ENCODE measurements around the gene DHX9. TPM values are rescaled to one million over a fixed set of nuclear protein-coding genes. Genes with fewer than 3 reads are reported as not detected.

Gene DHX9
- total RNA-seq, 1 donor from 2014 or later: 111 TPM

DNA sequence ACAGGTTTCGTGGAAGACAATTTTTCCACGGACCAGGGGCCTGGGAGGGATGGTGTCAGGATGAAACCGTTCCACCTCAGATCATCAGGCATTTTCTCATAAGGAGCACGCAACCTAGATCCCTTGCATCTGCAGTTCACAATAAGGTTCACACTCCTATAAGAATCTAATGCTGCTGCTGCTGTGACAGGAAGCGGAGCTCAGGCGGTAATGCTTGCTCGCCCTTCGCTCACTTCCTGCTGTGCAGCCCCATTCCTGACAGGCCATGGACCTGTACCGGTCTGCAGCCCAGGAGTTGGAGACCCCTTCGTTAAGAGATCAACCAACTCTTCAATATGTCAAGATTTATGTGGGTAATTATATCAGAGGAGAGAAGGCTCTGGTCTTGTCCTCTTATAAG lies 3.3 kb upstream of the DHX9 start:
- no peak for DNase-seq (ENCODE audit: low spot score)

DNA sequence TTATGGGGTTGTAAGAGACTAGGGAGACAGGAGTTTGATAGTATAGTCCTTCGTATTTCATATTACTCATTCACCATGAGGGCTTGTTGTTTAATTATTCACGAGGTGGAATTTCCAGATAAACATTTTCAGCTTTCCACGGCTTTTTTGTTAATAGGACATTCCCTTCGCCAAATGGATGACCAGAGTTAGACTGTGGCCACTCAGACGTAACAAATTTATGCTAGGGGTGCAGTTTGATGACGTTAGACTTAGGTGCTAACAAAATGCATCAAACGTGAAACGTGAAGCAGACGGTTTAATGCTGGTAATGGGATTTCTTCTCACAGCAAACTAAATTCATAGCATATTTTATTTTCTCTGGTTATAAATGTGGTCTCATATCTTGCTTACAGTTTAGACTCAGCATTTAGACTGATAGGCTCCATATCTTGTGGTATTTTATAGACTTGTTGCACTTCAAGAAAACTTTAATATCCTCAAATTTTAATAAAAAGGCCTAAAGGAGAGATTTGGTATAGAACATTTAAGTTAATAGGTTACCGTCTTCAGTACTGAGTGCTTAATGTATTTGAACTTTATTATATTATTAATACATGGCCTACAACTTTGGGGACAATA lies 2.3 kb downstream of the DHX9 start:
- no peak for DNase-seq (ENCODE audit: low spot score)

DNA sequence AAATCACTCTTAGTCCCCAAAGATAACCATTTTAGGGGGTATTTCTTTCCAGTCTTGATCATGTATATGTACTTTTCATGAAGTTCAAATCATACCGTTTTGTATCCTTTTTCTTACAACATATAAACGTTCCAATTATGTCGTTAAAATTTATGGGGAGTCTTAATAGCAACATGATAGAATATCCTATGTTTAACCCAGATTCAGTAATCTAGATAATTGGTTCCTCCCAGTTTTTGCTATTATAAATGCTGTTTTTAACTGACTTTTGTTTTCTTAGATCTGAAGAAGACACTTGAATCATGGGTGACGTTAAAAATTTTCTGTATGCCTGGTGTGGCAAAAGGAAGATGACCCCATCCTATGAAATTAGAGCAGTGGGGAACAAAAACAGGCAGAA lies 3.1 kb downstream of the DHX9 start:
- DNase-seq (ENCODE audit: low spot score): no peak

DNA sequence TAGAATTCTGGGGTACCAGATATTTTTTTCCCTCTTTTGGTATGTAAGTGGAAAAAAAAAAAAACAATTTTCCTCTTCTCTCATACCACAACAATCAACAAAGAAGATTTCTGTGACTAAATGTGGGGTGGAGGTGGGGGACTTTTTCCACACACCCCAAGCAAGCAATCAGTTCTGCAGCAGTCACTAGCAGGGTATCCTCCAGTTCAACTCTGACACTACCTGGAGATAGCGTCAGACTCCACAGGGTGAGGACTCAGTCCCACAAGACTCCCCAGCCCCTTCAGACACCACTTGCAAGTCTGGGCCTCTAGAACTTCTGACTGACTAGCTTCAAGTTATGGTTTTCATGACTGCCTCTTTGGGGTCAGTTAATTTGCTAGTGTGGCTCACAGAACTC lies 6.2 kb downstream of the DHX9 start:
- no peak for DNase-seq (ENCODE audit: low spot score)

DNA sequence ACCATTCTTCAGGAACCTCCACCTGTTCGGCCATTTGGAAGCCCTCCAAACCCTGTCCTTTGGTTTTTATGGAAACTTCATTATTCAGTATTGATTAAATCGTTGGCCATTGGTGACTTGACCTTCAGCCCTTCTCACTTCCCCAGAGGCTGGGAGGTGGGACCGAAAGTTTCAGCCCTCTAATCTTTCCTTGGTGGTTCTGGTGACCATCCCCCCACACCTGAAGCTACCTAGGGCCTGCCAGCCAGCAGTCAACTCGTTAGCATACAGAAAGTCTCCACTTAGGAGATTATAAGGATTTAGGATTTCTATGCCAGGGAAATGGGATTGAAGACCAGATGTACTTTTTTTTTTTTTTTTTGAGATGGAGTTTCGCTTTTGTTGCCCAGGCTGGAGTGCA lies 6.7 kb downstream of the DHX9 start:
- no peak for DNase-seq (ENCODE audit: low spot score)

DNA sequence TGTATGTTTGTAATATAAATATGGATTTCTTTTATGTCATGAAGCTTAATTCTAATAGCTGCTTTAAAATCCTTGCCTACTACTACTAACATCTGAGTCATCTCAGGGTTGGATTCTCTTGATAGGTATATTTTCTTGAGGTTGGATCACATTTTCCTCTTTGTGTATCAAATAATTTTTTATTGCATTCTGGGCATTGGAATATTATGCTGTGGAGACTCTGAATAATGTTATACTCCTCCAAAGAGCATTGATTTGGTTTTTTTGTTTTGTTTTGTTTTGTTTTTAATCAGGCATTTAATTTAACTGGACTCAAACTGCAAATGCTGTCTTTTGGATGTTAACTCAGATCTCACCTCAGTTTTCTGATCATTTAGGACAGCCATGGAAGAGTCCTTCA lies 8.0 kb downstream of the DHX9 start:
- no peak for DNase-seq (ENCODE audit: low spot score)

DNA sequence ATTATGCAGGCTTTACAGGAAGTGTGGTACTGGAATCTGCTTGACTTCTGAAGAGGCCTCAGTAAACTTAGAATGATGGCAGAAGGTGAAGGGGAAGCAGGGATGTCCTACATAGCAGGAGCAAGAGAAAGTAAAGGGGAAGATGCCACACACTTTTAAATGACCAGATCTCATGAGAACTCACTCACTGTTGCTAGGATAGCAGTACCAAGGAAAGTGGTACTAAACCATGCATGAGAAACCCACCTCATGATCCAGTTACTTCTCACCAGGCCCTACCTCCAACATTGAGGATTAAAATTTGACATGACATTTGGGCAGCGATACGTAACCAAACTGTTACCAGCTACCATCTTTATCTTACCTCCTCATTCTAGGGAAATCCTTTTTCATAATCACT lies 9.6 kb downstream of the DHX9 start:
- DNase-seq (ENCODE audit: low spot score): no peak

DNA sequence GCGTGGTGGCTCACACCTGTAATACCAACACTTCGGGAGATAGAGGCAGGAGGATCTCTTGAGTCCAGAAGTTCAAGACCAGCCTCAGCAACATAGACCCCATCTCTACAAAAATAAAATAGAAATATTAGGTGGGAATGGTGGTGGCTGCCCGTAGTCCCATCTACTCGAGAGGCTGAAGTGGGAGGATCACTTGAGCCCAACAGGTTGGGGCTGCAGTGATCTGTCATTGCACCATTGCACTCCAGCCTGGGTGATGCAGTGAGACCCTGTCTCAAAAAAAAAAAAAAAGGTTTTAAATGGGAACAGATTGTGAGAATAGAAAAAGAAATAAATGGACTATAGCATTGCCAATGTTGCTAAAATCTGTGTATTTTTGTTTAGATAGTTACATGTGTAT lies 11.2 kb downstream of the DHX9 start:
- DNase-seq (ENCODE audit: low spot score): no peak

DNA sequence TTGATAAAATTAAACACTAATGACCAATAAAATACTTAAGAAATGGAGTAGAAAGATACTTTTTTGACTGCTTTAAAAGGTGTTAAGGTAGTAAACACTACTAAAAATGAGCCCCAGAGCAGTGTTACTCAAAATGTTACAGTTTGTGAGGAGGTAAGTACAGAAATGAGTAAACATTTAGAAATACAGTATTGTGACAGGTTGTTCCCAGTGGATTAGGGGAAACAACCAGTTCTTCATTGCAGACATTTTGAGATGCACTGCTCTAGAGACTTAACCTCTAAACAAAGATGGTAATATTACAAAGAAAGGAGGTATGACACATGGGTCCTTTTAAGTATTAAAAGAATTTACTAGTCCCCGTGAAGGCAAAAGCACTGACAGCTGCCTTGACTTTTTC lies 12.7 kb downstream of the DHX9 start:
- no peak for DNase-seq (ENCODE audit: low spot score)

DNA sequence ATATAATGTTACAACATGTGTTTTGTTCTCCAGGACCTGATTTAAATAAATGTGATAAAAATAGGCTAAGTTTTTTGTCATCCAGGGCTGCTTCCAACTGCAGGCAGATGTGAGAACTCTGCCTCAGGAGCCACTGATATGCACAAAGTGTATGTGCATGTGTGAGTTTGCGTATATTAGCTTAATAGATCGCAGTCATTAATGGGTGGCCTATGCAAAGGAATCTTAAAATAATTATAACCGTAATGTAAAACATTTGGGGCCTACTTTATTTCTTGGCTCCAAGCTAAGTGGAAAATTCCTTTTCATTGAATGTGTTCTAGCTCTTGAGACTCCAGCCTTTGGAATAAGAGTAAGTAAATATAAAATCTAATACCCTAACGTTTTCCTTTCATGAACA lies 16.8 kb downstream of the DHX9 start:
- no peak for DNase-seq (ENCODE audit: low spot score)

DNA sequence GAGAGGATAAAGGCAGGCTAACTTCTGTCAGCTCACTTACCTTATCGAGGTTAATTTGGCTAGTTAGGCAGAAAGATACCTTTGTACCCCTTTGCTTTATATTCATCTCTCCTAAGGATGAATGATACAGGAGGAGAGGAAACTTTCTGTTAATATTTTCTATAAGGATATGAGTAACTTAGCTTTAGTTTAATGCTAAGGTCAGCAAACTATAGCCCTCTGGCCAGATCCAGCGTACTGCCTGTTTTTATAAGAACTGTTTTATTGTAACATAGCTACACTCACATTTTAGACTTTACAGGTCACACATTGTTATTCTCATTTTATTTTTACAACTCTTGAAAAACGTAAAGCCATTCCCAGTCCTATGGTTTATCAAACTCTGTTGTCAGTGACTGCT lies 18.1 kb downstream of the DHX9 start:
- no peak for DNase-seq (ENCODE audit: low spot score)

DNA sequence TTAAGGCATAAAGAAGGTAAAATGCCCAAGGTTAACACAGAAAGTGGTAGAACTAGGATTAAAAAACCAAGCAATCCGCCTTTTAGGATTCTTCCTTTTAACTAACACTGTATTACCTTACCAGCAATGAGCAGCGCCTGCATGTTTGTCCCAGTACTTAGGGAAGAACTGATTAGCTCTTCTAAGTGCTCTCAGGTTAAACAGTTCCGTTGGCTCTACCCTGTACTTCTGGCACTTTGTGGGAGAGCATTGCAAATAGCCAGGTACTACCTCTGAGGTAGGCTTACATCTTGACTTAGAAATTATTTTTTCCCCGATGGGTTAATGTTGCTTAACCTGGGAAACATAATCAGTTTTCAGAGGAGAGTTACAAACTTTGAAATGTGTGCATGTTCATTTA lies 21.5 kb downstream of the DHX9 start:
- DNase-seq (ENCODE audit: low spot score): no peak

DNA sequence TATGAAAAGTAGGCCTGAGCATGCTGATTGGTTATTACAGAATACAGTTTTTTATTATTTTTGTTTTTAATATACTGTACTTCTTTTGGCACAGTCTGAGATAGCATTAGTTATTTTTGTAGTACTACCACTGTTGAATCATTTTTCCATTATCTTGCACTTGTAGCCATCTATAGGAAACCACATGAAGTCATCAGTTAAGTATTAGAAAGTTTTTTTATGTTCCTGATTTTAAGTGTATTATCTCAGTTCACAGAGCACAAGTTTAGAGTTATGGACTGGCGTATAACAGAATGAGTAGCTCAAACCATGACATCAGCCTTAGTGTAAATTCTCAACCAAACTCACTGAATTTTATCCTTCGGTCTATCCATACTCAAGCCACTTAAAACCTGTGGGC lies 22.8 kb downstream of the DHX9 start:
- no peak for DNase-seq (ENCODE audit: low spot score)

DNA sequence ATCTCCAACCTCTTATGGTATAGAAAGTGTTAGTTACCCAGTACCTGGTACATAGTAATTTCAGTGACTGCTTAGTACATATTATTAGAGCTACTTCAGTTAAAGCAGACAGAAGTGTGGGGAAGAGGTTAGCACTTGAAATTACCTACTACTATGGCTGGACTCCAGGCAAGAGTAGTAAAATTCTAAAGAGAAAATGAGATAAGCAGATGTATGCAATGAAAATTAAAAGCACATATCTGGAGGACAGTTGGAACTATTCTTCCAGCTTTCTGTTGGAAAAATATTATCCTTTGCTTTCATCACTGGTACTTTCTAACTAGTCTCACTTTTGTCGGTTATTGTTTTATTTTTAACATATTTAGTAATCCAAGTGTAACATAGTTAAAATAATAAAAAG lies 23.7 kb downstream of the DHX9 start:
- DNase-seq (ENCODE audit: low spot score): no peak

DNA sequence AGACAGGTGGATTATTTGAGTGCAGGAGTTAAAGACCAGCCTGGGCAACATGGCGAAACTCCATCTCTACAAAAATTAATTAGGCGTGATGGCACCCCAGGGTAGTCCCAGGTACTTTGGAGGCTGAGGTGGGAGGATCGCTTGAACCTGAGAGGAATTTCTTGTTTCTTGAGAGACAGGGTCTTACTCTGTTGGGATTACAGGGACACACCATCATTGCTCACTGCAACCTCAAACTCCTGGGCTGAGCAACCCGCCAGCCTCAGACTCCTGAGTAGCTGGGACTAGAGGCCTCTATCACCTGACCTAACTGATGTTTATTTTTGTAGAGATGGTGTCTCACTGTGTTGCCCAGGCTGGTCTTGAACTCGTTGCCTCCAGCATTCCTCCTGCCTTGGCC lies 24.8 kb downstream of the DHX9 start:
- no peak for DNase-seq (ENCODE audit: low spot score)

DNA sequence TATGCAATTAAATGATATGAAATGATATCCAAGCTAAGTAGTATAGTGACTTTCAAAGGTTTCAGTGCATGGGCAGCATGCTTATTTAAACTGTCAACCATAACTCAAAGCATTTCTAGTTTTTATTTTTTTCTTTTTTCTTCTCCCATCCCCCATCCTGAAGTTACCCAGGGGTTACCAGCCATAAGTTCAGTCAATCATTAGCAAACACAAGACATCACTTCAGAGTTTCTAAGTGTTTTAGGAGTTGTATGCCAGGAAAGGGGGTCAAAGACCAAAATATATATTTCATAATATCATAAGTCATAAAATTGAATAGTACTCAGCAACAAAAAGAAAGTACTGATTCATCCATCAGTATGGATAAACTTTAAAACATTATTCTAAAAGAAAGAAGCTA lies 28.7 kb downstream of the DHX9 start:
- no peak for DNase-seq (ENCODE audit: low spot score)

DNA sequence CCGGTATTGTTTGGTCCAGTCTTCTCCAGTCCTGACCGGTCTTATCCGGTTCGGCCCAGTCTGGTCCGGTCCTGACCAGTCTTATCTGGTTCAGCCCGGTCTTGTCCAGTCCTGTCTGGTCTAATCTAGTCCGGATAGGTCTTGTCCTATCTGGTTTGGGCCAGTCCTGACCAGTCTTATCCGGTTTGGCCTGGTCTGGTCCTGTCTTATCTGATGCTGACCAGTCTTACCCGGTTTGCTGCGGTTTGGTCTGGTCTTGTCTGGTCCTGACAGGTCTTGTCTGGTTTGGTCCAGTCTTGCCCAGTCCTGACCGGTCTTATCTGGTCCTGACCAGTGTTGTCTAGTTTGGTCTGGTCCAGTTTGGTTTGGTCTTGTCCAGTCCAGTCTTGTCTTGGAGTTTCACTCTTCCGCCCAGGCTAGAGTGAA lies 30.1 kb downstream of the DHX9 start:
- DNase-seq (ENCODE audit: low spot score): no peak

DNA sequence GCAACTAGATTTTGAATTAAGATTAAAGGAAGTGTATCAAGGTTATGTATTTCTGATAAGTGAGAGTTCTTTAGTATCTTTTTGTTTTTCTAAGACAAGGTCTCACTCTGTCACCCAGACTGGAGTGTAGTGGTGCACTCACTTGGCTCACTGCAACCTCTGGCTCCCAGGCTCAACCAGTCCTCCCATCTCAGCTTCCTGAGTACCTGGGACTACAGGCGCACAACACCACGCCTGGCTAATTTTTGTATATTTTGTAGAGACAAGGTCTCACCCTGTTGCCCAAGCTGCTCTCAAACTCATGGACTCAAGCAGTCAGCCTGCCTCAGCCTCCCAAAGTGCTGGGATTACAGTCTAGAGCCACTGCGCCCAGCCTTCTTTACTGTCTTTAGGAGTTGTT lies 33.7 kb downstream of the DHX9 start:
- DNase-seq (ENCODE audit: low spot score): no peak

DNA sequence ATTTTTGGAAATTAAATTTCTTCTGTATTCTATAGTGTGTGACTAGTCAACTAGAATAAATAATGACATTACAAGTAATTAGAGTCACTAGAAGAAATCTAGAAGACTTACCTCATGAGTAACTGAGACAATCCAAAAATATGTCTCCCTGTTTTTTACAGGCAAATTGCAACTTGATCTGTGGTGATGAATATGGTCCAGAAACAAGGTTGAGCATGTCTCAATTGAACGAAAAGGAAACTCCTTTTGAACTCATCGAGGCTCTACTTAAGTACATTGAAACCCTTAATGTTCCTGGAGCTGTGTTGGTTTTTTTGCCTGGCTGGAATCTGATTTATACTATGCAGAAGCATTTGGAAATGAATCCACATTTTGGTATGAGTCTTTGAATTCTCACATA lies 36.7 kb downstream of the DHX9 start:
- DNase-seq (ENCODE audit: low spot score): no peak

DNA sequence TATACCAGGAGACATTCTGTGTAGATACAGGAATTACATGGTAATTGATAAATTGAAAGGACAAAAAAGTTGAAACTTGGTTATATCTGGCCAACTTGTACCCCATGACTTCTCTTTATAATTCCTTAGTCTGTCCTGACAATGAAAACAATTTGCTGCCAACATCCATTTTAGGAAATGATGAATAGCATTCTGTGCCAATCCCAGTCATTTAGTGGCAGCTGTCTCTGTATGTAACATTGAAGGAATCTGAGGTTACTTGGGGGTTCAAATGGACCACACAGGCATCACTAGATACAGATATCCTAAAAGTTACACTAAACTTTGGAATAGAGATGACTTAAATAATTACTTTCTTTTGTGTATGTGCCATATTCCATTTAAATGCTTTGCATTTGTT lies 38.2 kb downstream of the DHX9 start:
- DNase-seq (ENCODE audit: low spot score): no peak

DNA sequence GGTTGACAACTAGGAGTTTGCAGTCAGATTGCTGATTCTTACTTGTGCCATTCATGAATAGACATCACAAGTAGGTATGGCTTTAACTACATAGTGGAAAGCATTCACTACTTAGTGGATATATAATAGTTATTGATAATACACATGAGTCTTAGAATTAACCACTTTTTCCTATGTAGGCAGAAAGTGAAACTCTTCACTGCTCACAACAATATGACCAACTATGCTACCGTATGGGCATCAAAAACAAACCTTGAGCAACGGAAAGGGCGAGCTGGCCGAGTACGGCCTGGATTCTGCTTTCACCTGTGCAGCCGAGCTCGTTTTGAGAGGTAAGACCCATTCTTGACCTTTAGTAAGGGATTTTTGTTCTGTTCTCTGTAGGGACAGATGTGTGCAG lies 38.7 kb downstream of the DHX9 start:
- DNase-seq (ENCODE audit: low spot score): no peak

DNA sequence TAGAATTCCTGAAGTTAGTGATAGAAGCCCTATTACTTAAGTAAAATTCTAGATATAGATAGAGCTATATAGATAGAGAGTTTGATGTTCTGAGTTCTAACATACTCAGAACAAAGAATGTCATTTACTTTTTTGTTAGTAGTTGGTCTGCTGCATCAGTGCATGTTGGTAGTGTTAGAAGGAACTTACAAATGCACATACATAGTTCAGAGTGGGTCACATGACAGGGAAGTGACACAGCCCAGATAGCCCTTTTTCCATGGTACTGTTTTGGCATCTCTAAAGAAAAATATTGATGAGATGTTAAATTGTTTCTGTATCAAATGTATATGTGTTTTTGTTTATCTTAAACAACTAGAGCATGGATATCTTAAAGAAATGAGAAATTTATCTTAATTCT lies 45.7 kb downstream of the DHX9 start:
- no peak for DNase-seq (ENCODE audit: low spot score)

DNA sequence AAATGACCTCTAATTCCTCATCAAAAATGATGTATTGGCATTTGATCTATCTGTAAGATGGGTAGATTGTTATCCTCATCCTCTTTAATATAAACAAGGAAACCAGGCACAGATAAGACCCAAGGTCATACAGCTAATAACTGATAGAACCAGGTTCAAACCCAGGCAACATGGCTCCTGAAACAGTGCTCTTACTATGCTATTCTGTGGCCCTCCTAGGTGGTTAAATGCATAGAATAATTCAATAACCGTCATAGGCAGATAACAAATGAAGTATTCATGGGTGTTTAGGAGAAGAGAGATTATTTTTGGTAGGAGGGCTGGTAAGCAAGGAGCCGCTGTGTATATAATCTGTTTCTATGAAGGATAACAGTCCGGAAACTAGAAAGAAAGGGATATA lies 46.4 kb downstream of the DHX9 start:
- DNase-seq (ENCODE audit: low spot score): no peak

DNA sequence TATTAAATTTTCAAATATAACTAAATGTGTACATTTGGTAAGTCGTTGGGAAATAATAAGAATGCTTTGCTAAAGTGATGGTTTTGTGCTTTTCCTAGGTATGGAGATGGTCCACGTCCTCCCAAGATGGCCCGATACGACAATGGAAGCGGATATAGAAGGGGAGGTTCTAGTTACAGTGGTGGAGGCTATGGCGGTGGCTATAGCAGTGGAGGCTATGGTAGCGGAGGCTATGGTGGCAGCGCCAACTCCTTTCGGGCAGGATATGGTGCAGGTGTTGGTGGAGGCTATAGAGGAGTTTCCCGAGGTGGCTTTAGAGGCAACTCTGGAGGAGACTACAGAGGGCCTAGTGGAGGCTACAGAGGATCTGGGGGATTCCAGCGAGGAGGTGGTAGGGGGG lies 47.8 kb downstream of the DHX9 start:
- DNase-seq (ENCODE audit: low spot score): no peak

Data from mesenteric fat pad (tissue), 1 donor.